WTC11 (cell line): ENCODE results near the gene CCBE1. TPM values are rescaled to one million over a fixed set of nuclear protein-coding genes. Genes with fewer than 3 reads are reported as not detected.

Experiments used
- ATAC-seq: fragments of 200-7000 bp; cut with Tn5 transposase; 2 replicates; pipeline ENCODE4 v1.10.0; 2021; ENCODE audit warnings: mild to moderate bottlenecking, moderate library complexity
- CTCF ChIA-PET: fragments of 300-600 bp; sonication (Branson Sonifier 250); formaldehyde crosslinking; loops from one replicate; lab custom pipeline; 2021; ENCODE audit warnings: antibody characterized with exemption; lab: Charles Lee
- POLR2A ChIA-PET: fragments of 350-600 bp; sonication (Branson Sonifier 250); formaldehyde crosslinking; loops from one replicate; lab custom pipeline; 2021; ENCODE audit warnings: antibody characterized with exemption; lab: Charles Lee
- DNase-seq: peaks from one replicate; pipeline ENCODE4 v3.0.0; 2021; ENCODE audit warnings: low spot score
- H3K27ac Mint-ChIP-seq: 2 replicates; pipeline ENCODE4 v1.8.0; 2021; ENCODE audit warnings: mixed read lengths
- H3K27me3 Mint-ChIP-seq: 2 replicates; pipeline ENCODE4 v1.8.0; 2021; ENCODE audit warnings: low read depth, mild to moderate bottlenecking, moderate library complexity, mixed read lengths
- H3K36me3 Mint-ChIP-seq: 2 replicates; pipeline ENCODE4 v1.8.0; 2021; ENCODE audit warnings: mixed read lengths
- H3K4me1 Mint-ChIP-seq: 2 replicates; pipeline ENCODE4 v1.8.0; 2022; ENCODE audit warnings: mixed read lengths
- H3K4me3 Mint-ChIP-seq: 2 replicates; pipeline ENCODE4 v1.8.0; 2021; ENCODE audit warnings: mild to moderate bottlenecking, moderate library complexity, mixed read lengths
- H3K9me3 Mint-ChIP-seq: 2 replicates; pipeline ENCODE4 v1.8.0; 2021; ENCODE audit warnings: mixed read lengths
- CREB1 ChIP-seq: sonication (generic); formaldehyde crosslinking; IDR thresholded peaks from 2 replicates; pipeline ENCODE4 v1.8.0; 2023; ENCODE audit warnings: mild to moderate bottlenecking, missing genetic modification reagents
- CREM ChIP-seq: sonication (generic); formaldehyde crosslinking; IDR thresholded peaks from 2 replicates; pipeline ENCODE4 v1.8.1; 2022; ENCODE audit warnings: mild to moderate bottlenecking, missing genetic modification reagents, moderate library complexity
- ERG ChIP-seq: fragments of 250-450 bp; sonication (Bioruptor Pico); IDR thresholded peaks from 2 replicates; pipeline ENCODE4 v1.8.0; 2021; ENCODE audit warnings: mild to moderate bottlenecking
- ETV6 ChIP-seq: sonication (generic); formaldehyde crosslinking; IDR thresholded peaks from 2 replicates; pipeline ENCODE4 v1.8.1; 2022; ENCODE audit warnings: mild to moderate bottlenecking, missing genetic modification reagents
- MXD4 ChIP-seq: fragments of 250-450 bp; sonication (Bioruptor Pico); IDR thresholded peaks from 2 replicates; pipeline ENCODE4 v1.8.0; 2021; ENCODE audit warnings: mild to moderate bottlenecking, moderate library complexity, borderline replicate concordance
- NR2C2 ChIP-seq: sonication (generic); formaldehyde crosslinking; IDR thresholded peaks from 2 replicates; pipeline ENCODE4 v1.8.0; 2022; ENCODE audit warnings: mild to moderate bottlenecking, missing genetic modification reagents
- RELA ChIP-seq: sonication (generic); formaldehyde crosslinking; IDR thresholded peaks from 2 replicates; pipeline ENCODE4 v1.8.1; 2022; ENCODE audit warnings: missing genetic modification reagents, mild to moderate bottlenecking, borderline replicate concordance
- SMAD3 ChIP-seq: sonication (generic); formaldehyde crosslinking; IDR thresholded peaks from 2 replicates; pipeline ENCODE4 v1.8.0; 2022; ENCODE audit warnings: missing genetic modification reagents, mild to moderate bottlenecking, borderline replicate concordance
- TCF7 ChIP-seq: sonication (generic); formaldehyde crosslinking; IDR thresholded peaks from 2 replicates; pipeline ENCODE4 v1.8.0; 2022; ENCODE audit warnings: mild to moderate bottlenecking, low read depth, missing genetic modification reagents, moderate library complexity
- ZBTB21 ChIP-seq: sonication (generic); formaldehyde crosslinking; IDR thresholded peaks from 2 replicates; pipeline ENCODE4 v1.8.1; 2023; ENCODE audit warnings: mild to moderate bottlenecking, missing genetic modification reagents, borderline replicate concordance
- ZNF219 ChIP-seq: sonication (generic); formaldehyde crosslinking; IDR thresholded peaks from 2 replicates; pipeline ENCODE4 v1.8.0; 2023; ENCODE audit warnings: missing genetic modification reagents, mild to moderate bottlenecking, borderline replicate concordance
- ZNF232 ChIP-seq: sonication (generic); formaldehyde crosslinking; IDR thresholded peaks from 2 replicates; pipeline ENCODE4 v1.8.0; 2022; ENCODE audit warnings: mild to moderate bottlenecking, missing genetic modification reagents
- total RNA-seq: library from RNA; stranded (reverse); gene quantifications from 3 replicates; pipeline ENCODE4 v1.2.3, GENCODE V29; 2021
- TF ChIP-seq, protein P1 (sequence below): sonication (generic); formaldehyde crosslinking; IDR thresholded peaks from 2 replicates; pipeline ENCODE4 v1.8.0; 2022; ENCODE audit warnings: missing genetic modification reagents
- TF ChIP-seq, protein P2 (sequence below): sonication (generic); formaldehyde crosslinking; IDR thresholded peaks from 2 replicates; pipeline ENCODE4 v1.8.0; 2022; ENCODE audit warnings: mild to moderate bottlenecking, missing genetic modification reagents
- TF ChIP-seq, protein P3 (sequence below): sonication (generic); formaldehyde crosslinking; IDR thresholded peaks from 2 replicates; pipeline ENCODE4 v1.8.0; 2022; ENCODE audit warnings: mild to moderate bottlenecking, missing genetic modification reagents
- TF ChIP-seq, protein P4 (sequence below): sonication (generic); formaldehyde crosslinking; IDR thresholded peaks from 2 replicates; pipeline ENCODE4 v1.8.1; 2023; ENCODE audit warnings: mild to moderate bottlenecking, moderate library complexity, missing genetic modification reagents
- TF ChIP-seq, protein P5 (sequence below): fragments of 200-600 bp; IDR thresholded peaks from 2 replicates; pipeline ENCODE4 v1.8.0; 2022; ENCODE audit warnings: antibody characterized with exemption

CCBE1 gene
- total RNA-seq, 1 experiment from 2014 or later = 9.7 TPM

GRCh38 chr18:59613903-59614302, 83.3 kb downstream of the CCBE1 start (continued):
- TF ChIP-seq ERG (no peak), TCF7 (CRISPR knock-in tag) (no peak)
- TF ChIP-seq, protein P1, sequence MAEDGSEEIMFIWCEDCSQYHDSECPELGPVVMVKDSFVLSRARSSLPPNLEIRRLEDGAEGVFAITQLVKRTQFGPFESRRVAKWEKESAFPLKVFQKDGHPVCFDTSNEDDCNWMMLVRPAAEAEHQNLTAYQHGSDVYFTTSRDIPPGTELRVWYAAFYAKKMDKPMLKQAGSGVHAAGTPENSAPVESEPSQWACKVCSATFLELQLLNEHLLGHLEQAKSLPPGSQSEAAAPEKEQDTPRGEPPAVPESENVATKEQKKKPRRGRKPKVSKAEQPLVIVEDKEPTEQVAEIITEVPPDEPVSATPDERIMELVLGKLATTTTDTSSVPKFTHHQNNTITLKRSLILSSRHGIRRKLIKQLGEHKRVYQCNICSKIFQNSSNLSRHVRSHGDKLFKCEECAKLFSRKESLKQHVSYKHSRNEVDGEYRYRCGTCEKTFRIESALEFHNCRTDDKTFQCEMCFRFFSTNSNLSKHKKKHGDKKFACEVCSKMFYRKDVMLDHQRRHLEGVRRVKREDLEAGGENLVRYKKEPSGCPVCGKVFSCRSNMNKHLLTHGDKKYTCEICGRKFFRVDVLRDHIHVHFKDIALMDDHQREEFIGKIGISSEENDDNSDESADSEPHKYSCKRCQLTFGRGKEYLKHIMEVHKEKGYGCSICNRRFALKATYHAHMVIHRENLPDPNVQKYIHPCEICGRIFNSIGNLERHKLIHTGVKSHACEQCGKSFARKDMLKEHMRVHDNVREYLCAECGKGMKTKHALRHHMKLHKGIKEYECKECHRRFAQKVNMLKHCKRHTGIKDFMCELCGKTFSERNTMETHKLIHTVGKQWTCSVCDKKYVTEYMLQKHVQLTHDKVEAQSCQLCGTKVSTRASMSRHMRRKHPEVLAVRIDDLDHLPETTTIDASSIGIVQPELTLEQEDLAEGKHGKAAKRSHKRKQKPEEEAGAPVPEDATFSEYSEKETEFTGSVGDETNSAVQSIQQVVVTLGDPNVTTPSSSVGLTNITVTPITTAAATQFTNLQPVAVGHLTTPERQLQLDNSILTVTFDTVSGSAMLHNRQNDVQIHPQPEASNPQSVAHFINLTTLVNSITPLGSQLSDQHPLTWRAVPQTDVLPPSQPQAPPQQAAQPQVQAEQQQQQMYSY (CRISPR knock-in tag) = no peak

DNA sequence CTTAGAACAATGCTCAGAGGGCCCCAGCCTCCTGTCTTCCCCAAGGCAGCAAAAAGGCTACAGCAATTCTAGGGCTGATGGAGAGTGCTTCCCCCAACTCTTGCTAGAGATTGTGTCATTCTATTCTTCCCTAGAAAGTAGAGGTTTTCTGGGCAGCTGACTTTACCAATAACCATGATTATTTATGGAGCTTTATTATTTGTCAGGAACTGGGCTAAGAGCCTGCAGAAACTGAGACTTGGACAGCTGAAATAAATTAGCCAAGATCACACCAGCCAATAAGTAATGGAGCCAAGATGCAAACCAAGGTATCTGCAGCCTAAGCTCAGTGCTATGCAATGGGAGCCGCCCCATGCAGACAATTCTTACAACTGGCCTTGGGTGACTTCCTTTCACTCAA, 84.8 kb downstream of the CCBE1 start:
- H3K4me3 Mint-ChIP-seq = no peak overlapping the region
- DNase-seq = no peak
- CTCF ChIA-PET = interaction anchor here (0.7 to 1.9 kb wide), 6 partner anchors 19 to 211 kb away, joined by 3 to 8 read pairs (median 4); partner anchors contain the start of gene CCBE1

GRCh38 chr18:59610546-59611140, 86.6 kb downstream of the CCBE1 start:
- Mint-ChIP-seq H3K27me3 (no peaks in the 10 kb centered on the region), H3K4me3 (no peak overlapping the region), H3K36me3 (no peaks in the 10 kb centered on the region), H3K4me1 (peaks cover 8% of the 10 kb centered on the region), H3K27ac (no peak overlapping the region), H3K9me3 (no peaks in the 10 kb centered on the region)
- ATAC-seq (no peak; the same call in 1 of the 2 replicates), DNase-seq (no peak)
- ChIA-PET POLR2A (no interaction called here), CTCF (interaction anchor here (0.9 to 1.9 kb wide), 5 partner anchors 21 to 378 kb away, joined by 3 to 6 read pairs (median 4); partner anchors contain the start of gene CCBE1)
- TF ChIP-seq CREB1 (CRISPR knock-in tag) = no peak
- no peak for TF ChIP-seq SMAD3
- no peak for TF ChIP-seq CREM
- TF ChIP-seq ZNF219 (CRISPR knock-in tag) = no peak

More for the DNA sequence above, 84.8 kb downstream of the CCBE1 start:
- Mint-ChIP-seq H3K9me3 (no peaks in the 10 kb centered on the region), H3K27me3 (no peaks in the 10 kb centered on the region), H3K4me1 (peaks cover 8% of the 10 kb centered on the region), H3K27ac (no peak overlapping the region), H3K36me3 (no peaks in the 10 kb centered on the region)
- POLR2A ChIA-PET = no interaction called here
- TF ChIP-seq ZBTB21 (CRISPR knock-in tag) = no peak
- TF ChIP-seq, protein P2, sequence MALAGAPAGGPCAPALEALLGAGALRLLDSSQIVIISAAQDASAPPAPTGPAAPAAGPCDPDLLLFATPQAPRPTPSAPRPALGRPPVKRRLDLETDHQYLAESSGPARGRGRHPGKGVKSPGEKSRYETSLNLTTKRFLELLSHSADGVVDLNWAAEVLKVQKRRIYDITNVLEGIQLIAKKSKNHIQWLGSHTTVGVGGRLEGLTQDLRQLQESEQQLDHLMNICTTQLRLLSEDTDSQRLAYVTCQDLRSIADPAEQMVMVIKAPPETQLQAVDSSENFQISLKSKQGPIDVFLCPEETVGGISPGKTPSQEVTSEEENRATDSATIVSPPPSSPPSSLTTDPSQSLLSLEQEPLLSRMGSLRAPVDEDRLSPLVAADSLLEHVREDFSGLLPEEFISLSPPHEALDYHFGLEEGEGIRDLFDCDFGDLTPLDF (CRISPR knock-in tag) = no peak
- no peak for TF ChIP-seq MXD4 (CRISPR knock-in tag)
- no peak for TF ChIP-seq NR2C2 (CRISPR knock-in tag)
- TF ChIP-seq ZNF232 (CRISPR knock-in tag) = no peak
- TF ChIP-seq, protein P3, sequence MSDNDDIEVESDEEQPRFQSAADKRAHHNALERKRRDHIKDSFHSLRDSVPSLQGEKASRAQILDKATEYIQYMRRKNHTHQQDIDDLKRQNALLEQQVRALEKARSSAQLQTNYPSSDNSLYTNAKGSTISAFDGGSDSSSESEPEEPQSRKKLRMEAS (CRISPR knock-in tag) = no peak
- TF ChIP-seq, protein P4, sequence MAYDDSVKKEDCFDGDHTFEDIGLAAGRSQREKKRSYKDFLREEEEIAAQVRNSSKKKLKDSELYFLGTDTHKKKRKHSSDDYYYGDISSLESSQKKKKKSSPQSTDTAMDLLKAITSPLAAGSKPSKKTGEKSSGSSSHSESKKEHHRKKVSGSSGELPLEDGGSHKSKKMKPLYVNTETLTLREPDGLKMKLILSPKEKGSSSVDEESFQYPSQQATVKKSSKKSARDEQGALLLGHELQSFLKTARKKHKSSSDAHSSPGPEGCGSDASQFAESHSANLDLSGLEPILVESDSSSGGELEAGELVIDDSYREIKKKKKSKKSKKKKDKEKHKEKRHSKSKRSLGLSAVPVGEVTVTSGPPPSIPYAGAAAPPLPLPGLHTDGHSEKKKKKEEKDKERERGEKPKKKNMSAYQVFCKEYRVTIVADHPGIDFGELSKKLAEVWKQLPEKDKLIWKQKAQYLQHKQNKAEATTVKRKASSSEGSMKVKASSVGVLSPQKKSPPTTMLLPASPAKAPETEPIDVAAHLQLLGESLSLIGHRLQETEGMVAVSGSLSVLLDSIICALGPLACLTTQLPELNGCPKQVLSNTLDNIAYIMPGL (CRISPR knock-in tag) = no peak
- TF ChIP-seq, protein P5, sequence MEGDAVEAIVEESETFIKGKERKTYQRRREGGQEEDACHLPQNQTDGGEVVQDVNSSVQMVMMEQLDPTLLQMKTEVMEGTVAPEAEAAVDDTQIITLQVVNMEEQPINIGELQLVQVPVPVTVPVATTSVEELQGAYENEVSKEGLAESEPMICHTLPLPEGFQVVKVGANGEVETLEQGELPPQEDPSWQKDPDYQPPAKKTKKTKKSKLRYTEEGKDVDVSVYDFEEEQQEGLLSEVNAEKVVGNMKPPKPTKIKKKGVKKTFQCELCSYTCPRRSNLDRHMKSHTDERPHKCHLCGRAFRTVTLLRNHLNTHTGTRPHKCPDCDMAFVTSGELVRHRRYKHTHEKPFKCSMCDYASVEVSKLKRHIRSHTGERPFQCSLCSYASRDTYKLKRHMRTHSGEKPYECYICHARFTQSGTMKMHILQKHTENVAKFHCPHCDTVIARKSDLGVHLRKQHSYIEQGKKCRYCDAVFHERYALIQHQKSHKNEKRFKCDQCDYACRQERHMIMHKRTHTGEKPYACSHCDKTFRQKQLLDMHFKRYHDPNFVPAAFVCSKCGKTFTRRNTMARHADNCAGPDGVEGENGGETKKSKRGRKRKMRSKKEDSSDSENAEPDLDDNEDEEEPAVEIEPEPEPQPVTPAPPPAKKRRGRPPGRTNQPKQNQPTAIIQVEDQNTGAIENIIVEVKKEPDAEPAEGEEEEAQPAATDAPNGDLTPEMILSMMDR = no peak
- TF ChIP-seq ETV6 (CRISPR knock-in tag) = no peak
- no peak for TF ChIP-seq RELA (CRISPR knock-in tag)
- ATAC-seq = peak; percentile 36; the same call in 1 of the 2 replicates
